ENCODE measurements around the gene URB1.
"Not testable (repeated sequence)": the region's sequence is repeated elsewhere in the genome, so short reads cannot be mapped to it uniquely, and the experiment has no call there.

The URB1 gene

DNA sequence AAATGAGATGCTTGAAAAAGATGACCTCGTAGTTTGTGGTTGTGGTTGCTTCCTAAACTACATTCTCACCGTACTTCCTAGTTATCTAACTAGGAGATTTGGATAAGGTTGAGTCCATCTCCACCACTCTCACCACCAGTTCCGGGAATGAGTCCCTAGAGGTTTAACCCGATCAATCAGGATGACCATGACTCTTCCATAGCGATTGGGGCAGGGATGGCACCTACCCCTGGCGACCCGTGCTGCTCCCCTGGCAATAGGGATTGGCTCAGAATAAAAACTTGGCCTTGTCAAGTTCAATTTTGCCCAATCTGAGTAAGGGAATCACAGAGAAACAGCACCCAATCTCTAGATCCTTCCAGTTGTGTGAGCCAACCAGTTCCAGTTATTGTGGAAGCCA is 111.3 kb downstream of the URB1 start:
- no peak for DNase-seq

DNA sequence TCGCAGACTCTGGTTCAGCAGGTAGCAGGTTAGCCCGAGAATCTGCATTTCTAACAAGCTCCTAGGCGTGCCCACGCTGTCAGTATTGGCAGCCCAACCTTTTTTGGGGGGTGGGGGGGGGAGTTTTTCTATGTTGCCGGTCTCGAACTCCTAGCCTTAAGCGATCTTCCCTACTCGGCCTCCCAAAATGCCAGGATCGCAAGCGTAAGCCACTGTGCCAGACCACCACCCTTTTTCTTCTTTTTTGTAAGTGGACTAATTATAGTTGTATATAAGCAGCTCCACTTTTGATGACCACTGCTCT is 113.5 kb downstream of the URB1 start:
- DNase-seq: no peak

DNA sequence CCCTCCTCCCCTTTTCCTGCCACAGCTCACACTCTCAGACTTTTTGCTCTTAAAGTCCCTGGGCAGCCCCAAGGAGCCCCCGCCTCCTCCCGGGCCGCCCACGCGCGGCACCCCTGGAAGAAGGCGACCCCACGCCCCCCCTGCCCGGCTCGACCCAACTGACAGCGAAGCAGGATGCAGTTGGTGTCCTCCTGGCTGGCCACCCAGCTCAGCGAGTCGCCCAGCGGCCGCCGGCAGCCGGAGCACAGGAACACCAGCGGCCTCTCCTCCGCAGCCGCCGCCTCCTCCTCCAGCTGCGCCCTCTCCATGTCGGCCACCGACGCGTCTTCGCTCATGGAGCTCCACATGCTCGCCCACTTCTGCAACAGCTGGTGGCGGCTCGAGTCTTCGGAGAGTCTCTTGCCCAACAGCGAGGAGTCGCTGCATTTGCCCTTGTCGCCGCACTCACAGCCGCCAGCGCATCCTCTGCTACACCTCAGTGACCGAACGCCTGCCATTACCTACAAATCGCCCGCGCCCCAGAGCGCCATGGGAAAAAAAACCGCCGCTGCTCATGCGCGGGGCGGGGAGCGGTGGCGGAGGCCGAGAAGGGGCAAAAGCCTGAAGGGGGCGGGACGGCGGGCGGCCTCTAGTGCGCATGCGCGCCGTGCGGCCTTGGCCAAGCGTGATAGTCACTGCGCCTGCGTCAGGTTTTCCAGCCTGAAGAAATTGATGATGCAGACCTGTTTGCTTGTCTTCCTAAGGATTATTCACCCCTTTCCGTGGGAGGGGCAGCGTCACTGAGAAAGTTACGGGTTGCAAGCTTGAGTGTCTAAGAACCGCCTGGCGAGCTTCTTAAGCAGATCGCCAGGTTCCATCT is 114.1 kb downstream of the URB1 start, which contains the start of gene MIS18A:
TSS of gene MIS18A (minus strand) at position 532 of the 859 bp plus-strand sequence. CDS start at position 497, 35 bp downstream.
- peak; percentile 96 to 97 (median 96) for DNase-seq

DNA sequence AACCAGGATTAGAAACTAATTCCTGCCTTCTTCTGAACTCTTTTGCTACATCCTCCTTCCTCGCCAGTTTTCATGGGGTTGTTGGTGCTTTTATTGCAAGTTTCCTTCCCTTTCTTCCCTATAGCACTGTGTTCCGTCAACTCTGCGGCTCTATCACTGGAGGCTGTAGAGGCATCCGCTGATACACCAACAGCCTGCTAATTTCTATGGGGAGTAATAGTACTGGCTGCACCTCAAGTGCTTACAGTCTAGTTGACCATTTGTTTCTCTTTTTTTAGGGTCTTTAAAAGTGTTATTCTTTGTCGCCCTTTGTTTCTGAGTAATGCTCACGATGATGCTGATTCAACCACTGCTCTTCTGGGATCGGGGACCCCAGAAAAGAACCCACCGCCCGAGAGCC is 114.7 kb downstream of the URB1 start:
- no peak for DNase-seq

DNA sequence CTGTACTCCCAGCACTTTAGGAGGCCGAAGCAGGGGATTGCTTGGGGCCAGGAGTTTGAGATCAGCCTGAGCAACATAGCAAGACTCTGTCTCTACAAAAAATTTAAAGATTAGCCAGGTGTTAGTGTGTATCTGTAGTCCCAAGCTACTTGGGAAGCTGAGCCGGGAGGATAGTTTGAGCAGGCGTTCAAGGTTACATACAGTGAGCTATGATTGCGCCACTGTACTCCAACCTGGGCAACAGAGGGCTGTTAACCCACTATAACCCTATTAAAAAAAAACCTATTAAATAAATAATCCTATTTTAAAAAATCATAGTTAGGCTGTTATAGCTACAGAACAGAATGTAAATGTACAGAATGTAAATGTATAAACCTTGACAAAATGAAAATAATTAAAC is 116.1 kb downstream of the URB1 start:
- DNase-seq: no peak

DNA sequence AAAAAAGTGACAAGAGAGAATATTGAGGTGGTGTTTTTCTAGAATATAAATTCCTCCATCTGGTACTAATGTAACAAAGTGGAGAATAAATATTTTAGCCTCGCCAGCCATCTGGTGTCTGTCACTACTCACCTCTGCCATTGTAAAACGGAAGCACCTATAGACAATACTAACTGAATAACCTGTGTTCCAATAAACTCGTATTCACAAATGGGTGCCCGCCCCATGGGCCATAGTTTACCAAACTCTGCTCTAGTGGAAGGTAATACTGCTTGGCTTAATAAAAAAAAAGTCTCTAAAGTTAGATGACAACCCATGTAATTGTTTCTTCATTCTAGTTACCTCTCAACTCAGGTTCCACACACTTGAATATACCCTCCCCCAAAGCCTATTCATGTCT is 122.1 kb downstream of the URB1 start:
- no peak for DNase-seq

DNA sequence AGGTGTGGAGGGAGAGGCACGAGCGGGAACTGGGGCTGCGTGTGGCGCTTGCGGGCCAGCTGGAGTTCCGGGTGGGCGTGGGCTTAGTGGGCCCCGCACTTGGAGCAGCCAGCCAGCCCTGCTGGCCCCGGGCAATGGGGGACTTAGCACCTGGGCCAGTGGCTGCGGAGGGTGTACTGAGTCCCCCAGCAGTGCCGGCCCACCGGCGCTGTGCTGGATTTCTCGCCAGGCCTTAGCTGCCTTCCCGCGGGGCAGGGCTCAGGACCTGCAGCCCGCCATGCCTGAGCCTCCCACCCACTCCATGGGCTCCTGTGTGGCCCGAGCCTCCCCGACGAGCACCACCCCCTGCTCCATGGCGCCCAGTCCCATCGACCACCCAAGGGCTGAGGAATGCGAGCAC is 127.5 kb downstream of the URB1 start:
- DNase-seq: not testable (repeated sequence)

DNA sequence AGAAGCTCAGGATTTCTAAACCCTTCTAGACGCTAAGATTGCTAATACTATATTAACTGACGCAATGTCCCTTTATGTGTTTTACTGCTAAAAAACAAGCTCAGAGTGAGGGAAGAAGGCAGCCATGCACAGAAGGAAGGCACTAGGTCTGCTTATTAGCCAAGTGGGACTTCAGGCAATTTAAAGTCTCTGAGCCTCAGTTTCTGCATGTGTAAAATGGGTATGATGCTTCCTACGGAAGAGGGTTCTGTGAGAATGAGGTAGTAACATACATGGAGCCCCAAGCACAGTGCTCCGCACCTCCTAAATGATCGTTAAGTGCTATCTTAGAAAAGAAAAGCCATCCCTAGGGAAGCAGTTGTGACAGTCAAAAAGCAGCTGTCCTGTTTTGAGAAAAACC is 130.9 kb downstream of the URB1 start:
- DNase-seq: no peak

Measured in activated CD4-positive, CD25-positive, alpha-beta regulatory T cell (primary cell).